Measurements from ENCODE around the gene MLH1.

The MLH1 gene

GRCh38 chr3:37064747-37065146 lies 71.4 kb downstream of the MLH1 start:
- H3K27me3 ChIP-seq (replicated peaks; ENCODE audit: insufficient read depth, low read length): no peaks in the 10 kb centered on the region
- no peak overlapping the region for H2AFZ ChIP-seq (ENCODE audit: low read length)
- no peaks in the 10 kb centered on the region for H3F3A ChIP-seq (ENCODE audit: insufficient read depth, low read length)
- H3K4me2 ChIP-seq (ENCODE audit: low read depth, low read length): no peak overlapping the region
- no peaks in the 10 kb centered on the region for H3K79me2 ChIP-seq (ENCODE audit: low read length)
- H3K9ac ChIP-seq (ENCODE audit: low read length): no peak overlapping the region
- TF ChIP-seq, protein P1, sequence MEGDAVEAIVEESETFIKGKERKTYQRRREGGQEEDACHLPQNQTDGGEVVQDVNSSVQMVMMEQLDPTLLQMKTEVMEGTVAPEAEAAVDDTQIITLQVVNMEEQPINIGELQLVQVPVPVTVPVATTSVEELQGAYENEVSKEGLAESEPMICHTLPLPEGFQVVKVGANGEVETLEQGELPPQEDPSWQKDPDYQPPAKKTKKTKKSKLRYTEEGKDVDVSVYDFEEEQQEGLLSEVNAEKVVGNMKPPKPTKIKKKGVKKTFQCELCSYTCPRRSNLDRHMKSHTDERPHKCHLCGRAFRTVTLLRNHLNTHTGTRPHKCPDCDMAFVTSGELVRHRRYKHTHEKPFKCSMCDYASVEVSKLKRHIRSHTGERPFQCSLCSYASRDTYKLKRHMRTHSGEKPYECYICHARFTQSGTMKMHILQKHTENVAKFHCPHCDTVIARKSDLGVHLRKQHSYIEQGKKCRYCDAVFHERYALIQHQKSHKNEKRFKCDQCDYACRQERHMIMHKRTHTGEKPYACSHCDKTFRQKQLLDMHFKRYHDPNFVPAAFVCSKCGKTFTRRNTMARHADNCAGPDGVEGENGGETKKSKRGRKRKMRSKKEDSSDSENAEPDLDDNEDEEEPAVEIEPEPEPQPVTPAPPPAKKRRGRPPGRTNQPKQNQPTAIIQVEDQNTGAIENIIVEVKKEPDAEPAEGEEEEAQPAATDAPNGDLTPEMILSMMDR (IDR thresholded peaks at IDR 0.05; ENCODE audit: low read length): no peak
- TF ChIP-seq EZH2 (optimal IDR thresholded peaks at IDR 0.05; ENCODE audit: low read depth, low read length): no peak
- no peak for TF ChIP-seq EZH2phosphoT487 (IDR thresholded peaks at IDR 0.05; ENCODE audit: low read length)
- 0 out of 2 replicates have a peak, but pooled peaks cover 3% of the 10 kb centered on the region for H3K36me3 ChIP-seq (replicated peaks; ENCODE audit: insufficient read depth, low read length)
- no peaks in the 10 kb centered on the region for H3K4me1 ChIP-seq (ENCODE audit: low read length)
- no peak for DNase-seq
- H3K4me3 ChIP-seq (ENCODE audit: low read length): no peak overlapping the region
- no peaks in the 10 kb centered on the region for H3K9me2 ChIP-seq (replicated peaks; ENCODE audit: insufficient read depth, low read length)
- no peaks in the 10 kb centered on the region for H3K9me3 ChIP-seq (replicated peaks; ENCODE audit: insufficient read depth, low read length)
- H4K20me1 ChIP-seq (ENCODE audit: insufficient read depth, low read length): no peaks in the 10 kb centered on the region
- H3K27ac ChIP-seq (ENCODE audit: low read length): no peak overlapping the region

DNA sequence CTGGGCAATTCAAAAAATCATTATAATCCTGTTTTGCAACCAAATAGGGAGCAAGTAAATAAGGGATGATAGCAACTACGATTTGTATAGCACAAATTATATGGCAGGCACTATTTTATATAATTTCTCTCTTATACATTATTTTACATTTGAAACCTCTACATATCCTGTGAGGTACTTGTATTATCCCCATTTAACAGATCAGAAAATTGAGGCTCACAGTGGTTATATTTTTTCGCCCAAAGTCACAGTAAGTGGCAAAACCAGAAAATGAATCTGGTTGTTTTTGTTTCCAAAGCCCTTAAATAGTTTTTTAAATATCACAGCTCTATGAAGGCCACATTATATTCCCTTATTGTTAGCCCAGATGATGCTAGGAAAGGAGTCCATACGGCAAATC lies 74.3 kb downstream of the MLH1 start:
- Histone ChIP-seq H4K20me1 (ENCODE audit: insufficient read depth, low read length) (no peaks in the 10 kb centered on the region), H3K9me3 (replicated peaks; ENCODE audit: insufficient read depth, low read length) (no peaks in the 10 kb centered on the region), H3K4me1 (ENCODE audit: low read length) (no peaks in the 10 kb centered on the region), H3K9ac (ENCODE audit: low read length) (no peak overlapping the region), H3K27ac (ENCODE audit: low read length) (no peak overlapping the region), H3K4me2 (ENCODE audit: low read depth, low read length) (no peak overlapping the region), H3K4me3 (ENCODE audit: low read length) (no peak overlapping the region), H2AFZ (ENCODE audit: low read length) (no peak overlapping the region), H3K79me2 (ENCODE audit: low read length) (no peaks in the 10 kb centered on the region), H3K36me3 (replicated peaks; ENCODE audit: insufficient read depth, low read length) (0 out of 2 replicates have a peak, but pooled peaks cover 3% of the 10 kb centered on the region), H3K9me2 (replicated peaks; ENCODE audit: insufficient read depth, low read length) (no peaks in the 10 kb centered on the region), H3K27me3 (replicated peaks; ENCODE audit: insufficient read depth, low read length) (no peaks in the 10 kb centered on the region), H3F3A (ENCODE audit: insufficient read depth, low read length) (no peaks in the 10 kb centered on the region; the same call in 1 of the 2 replicates)
- no peak for DNase-seq
- TF ChIP-seq EZH2phosphoT487 (IDR thresholded peaks at IDR 0.05; ENCODE audit: low read length): no peak
- TF ChIP-seq, protein P1 (IDR thresholded peaks at IDR 0.05; ENCODE audit: low read length): no peak
- TF ChIP-seq EZH2 (optimal IDR thresholded peaks at IDR 0.05; ENCODE audit: low read depth, low read length): no peak

DNA sequence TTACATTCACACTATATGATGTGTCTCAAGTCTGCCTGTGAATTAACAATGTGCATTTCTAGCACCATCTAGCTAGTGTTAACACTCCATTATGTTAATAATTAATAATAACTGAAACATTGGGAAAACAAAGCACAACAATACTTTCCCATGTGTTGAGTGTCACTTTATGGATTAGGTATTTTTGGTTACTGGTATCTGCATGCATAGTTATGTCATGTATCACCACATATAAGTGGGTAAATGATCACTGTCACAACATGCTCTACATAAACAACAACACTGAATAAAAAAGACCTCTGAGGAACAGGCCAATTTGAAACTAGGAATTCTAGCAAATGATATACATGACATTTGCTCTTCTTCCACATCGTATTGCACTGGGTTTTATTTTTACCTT lies 74.7 kb downstream of the MLH1 start:
- Histone ChIP-seq H3K9ac (ENCODE audit: low read length) (no peak overlapping the region), H3K36me3 (replicated peaks; ENCODE audit: insufficient read depth, low read length) (0 out of 2 replicates have a peak, but pooled peaks cover 3% of the 10 kb centered on the region), H3K4me2 (ENCODE audit: low read depth, low read length) (no peak overlapping the region), H3K4me3 (ENCODE audit: low read length) (no peak overlapping the region), H3K79me2 (ENCODE audit: low read length) (no peaks in the 10 kb centered on the region), H3K27me3 (replicated peaks; ENCODE audit: insufficient read depth, low read length) (no peaks in the 10 kb centered on the region), H3K27ac (ENCODE audit: low read length) (no peak overlapping the region), H3K9me3 (replicated peaks; ENCODE audit: insufficient read depth, low read length) (no peaks in the 10 kb centered on the region), H2AFZ (ENCODE audit: low read length) (no peak overlapping the region), H4K20me1 (ENCODE audit: insufficient read depth, low read length) (no peaks in the 10 kb centered on the region), H3F3A (ENCODE audit: insufficient read depth, low read length) (no peaks in the 10 kb centered on the region; the same call in 1 of the 2 replicates), H3K9me2 (replicated peaks; ENCODE audit: insufficient read depth, low read length) (no peaks in the 10 kb centered on the region), H3K4me1 (ENCODE audit: low read length) (no peaks in the 10 kb centered on the region)
- no peak for DNase-seq
- TF ChIP-seq, protein P1 (IDR thresholded peaks at IDR 0.05; ENCODE audit: low read length): no peak
- TF ChIP-seq EZH2 (optimal IDR thresholded peaks at IDR 0.05; ENCODE audit: low read depth, low read length) (no peak), EZH2phosphoT487 (IDR thresholded peaks at IDR 0.05; ENCODE audit: low read length) (no peak)
